Measurements from ENCODE around the gene DIP2B. TPM values are rescaled to one million over a fixed set of nuclear protein-coding genes. Genes with fewer than 3 reads are reported as not detected.

DIP2B gene
- total and polyA plus RNA-seq, 12 donors, result 3.0 to 21.5 (median 15.8) TPM

- ATAC-seq, result peak in 1 of 8 donors; percentile 77
- DNase-seq, result no peak
- peaks cover 0 to 14% (median 0%) of the 10 kb centered on the region in 11 donors for H3K9me3 ChIP-seq
- TF ChIP-seq CTCF (IDR thresholded peaks at IDR 0.05), result no peak
- H3K27me3 ChIP-seq, result no peaks in the 10 kb centered on the region
- no peak overlapping the region for H3K4me3 ChIP-seq
- intact Hi-C loops (cut with DNase I), result no loop called here
- whole genome bisulfite sequencing, 2 donors, result 86 to 98% methylated on average over 3 of the region's 3 CpGs
- H3K36me3 ChIP-seq, result peaks cover 0 to 34% (median 10%) of the 10 kb centered on the region in 9 donors
- peaks cover 0 to 4% (median 0%) of the 10 kb centered on the region in 9 donors for H3K4me1 ChIP-seq
- peak overlapping the region in 1 of 10 donors; percentile 25 for H3K27ac ChIP-seq
Observed at GRCh38 chr12:50786498-50787231, 281.9 kb downstream of the DIP2B start.

- no peak for ATAC-seq
Observed at GRCh38 chr12:50787618-50788017, 282.8 kb downstream of the DIP2B start.

GRCh38 chr12:50788561-50788960 lies 283.8 kb downstream of the DIP2B start:
- ATAC-seq, result no peak
- 95 to 97% methylated on average over 3 of the region's 3 CpGs for WGBS, 2 donors
- no peaks in the 10 kb centered on the region for H3K27me3 ChIP-seq

More at GRCh38 chr12:50787618-50788017, 282.8 kb downstream of the DIP2B start:
- H3K36me3 ChIP-seq, result peaks cover 0 to 24% (median 4%) of the 10 kb centered on the region in 9 donors
- intact Hi-C loops (cut with DNase I), result no loop called here
- peaks cover 0 to 4% (median 0%) of the 10 kb centered on the region in 9 donors for H3K4me1 ChIP-seq
- peaks cover 0 to 14% (median 0%) of the 10 kb centered on the region in 11 donors for H3K9me3 ChIP-seq
- H3K27me3 ChIP-seq, result no peaks in the 10 kb centered on the region
- WGBS, 2 donors, result 94 to 98% methylated on average over 2 of the region's 2 CpGs
- no peak for DNase-seq
- H3K27ac ChIP-seq, result no peak overlapping the region
- H3K4me3 ChIP-seq, result no peak overlapping the region
- no peak for TF ChIP-seq CTCF (IDR thresholded peaks at IDR 0.05)

GRCh38 chr12:50790081-50790480 lies 285.3 kb downstream of the DIP2B start:
- intact Hi-C loops (cut with DNase I), result no loop called here
- Histone ChIP-seq H3K4me1 (peaks cover 0 to 4% (median 0%) of the 10 kb centered on the region in 9 donors), H3K9me3 (peaks cover 0 to 14% (median 0%) of the 10 kb centered on the region in 11 donors), H3K27me3 (no peaks in the 10 kb centered on the region), H3K27ac (no peak overlapping the region), H3K4me3 (no peak overlapping the region), H3K36me3 (peaks cover 0 to 22% (median 4%) of the 10 kb centered on the region in 9 donors)
- no peak for ATAC-seq
- no peak for DNase-seq
- WGBS, 2 donors, result 93 to 95% methylated on average over 5 of the region's 5 CpGs
- no peak for TF ChIP-seq CTCF (IDR thresholded peaks at IDR 0.05)

More at GRCh38 chr12:50788561-50788960, 283.8 kb downstream of the DIP2B start:
- Histone ChIP-seq H3K36me3 (peaks cover 0 to 22% (median 4%) of the 10 kb centered on the region in 9 donors), H3K4me1 (peaks cover 0 to 4% (median 0%) of the 10 kb centered on the region in 9 donors), H3K9me3 (peaks cover 0 to 14% (median 0%) of the 10 kb centered on the region in 11 donors), H3K27ac (no peak overlapping the region), H3K4me3 (no peak overlapping the region)
- DNase-seq, result no peak
- no peak for TF ChIP-seq CTCF (IDR thresholded peaks at IDR 0.05)
- intact Hi-C loops (cut with DNase I), result no loop called here

Other genes with a start within 250 kb of the DIP2B start
- gene LIMA1, start 221.5 kb upstream of the DIP2B start, total RNA-seq, result 10 to 100 TPM; 13.8 to 26.0 (median 16.2) TPM
- 10 to 100 TPM; 10.6 to 34.4 TPM for gene LIMA1, start 221.5 kb upstream of the DIP2B start, polyA plus RNA-seq
- not detected for gene FAM186A, start 108.4 kb upstream of the DIP2B start, total RNA-seq
- not detected for gene FAM186A, start 108.4 kb upstream of the DIP2B start, polyA plus RNA-seq
- gene LARP4, start 104.1 kb upstream of the DIP2B start, total RNA-seq, result 10 to 100 TPM; 45.0 to 75.7 (median 62.5) TPM
- gene LARP4, start 104.1 kb upstream of the DIP2B start, polyA plus RNA-seq, result 10 to 100 TPM in 1 of 2 donors, 1 to 10 TPM in 1; 6.9 to 12.1 TPM